Chondrocyte (in vitro differentiated cells): ENCODE measurements around the gene ZBTB1. TPM values are rescaled to one million over a fixed set of nuclear protein-coding genes. Genes with fewer than 3 reads are reported as not detected.

ENCODE experiments used
- DNase-seq: peaks from one replicate; pipeline ENCODE4 v3.0.0; 2021; ENCODE audit warnings: mixed read lengths, low spot score
- H3K27ac Mint-ChIP-seq: one replicate; pipeline ENCODE4 v1.8.0; 2021; ENCODE audit warnings: mild to moderate bottlenecking, moderate library complexity, mixed read lengths; ENCODE audit not compliant: unreplicated experiment
- H3K27me3 Mint-ChIP-seq: 2 replicates; pipeline ENCODE4 v1.8.0; 2021; ENCODE audit warnings: low read depth, mixed read lengths
- H3K36me3 Mint-ChIP-seq: 2 replicates; pipeline ENCODE4 v1.8.0; 2021; ENCODE audit warnings: low read depth, mixed read lengths
- H3K4me1 Mint-ChIP-seq: 2 replicates; pipeline ENCODE4 v1.8.0; 2021; ENCODE audit warnings: low read depth, mild to moderate bottlenecking, mixed read lengths
- H3K4me3 Mint-ChIP-seq: one replicate; pipeline ENCODE4 v1.8.0; 2021; ENCODE audit warnings: mild to moderate bottlenecking, moderate library complexity, mixed read lengths; ENCODE audit not compliant: unreplicated experiment
- H3K9me3 Mint-ChIP-seq: 2 replicates; pipeline ENCODE4 v1.8.0; 2021; ENCODE audit warnings: low read depth, mixed read lengths
- total RNA-seq: library from RNA; stranded (reverse); gene quantifications from 3 replicates; pipeline ENCODE4 v1.2.1, GENCODE V29; 2021
- TF ChIP-seq, protein P1 (sequence below): fragments of 200-600 bp; sonication (generic); IDR thresholded peaks from 2 replicates; pipeline ENCODE4 v1.5.0; 2021; ENCODE audit warnings: antibody characterized with exemption, mild to moderate bottlenecking, moderate library complexity

The ZBTB1 gene
- total RNA-seq, 1 donor from 2014 or later = 49.3 TPM

- TF ChIP-seq, protein P1, sequence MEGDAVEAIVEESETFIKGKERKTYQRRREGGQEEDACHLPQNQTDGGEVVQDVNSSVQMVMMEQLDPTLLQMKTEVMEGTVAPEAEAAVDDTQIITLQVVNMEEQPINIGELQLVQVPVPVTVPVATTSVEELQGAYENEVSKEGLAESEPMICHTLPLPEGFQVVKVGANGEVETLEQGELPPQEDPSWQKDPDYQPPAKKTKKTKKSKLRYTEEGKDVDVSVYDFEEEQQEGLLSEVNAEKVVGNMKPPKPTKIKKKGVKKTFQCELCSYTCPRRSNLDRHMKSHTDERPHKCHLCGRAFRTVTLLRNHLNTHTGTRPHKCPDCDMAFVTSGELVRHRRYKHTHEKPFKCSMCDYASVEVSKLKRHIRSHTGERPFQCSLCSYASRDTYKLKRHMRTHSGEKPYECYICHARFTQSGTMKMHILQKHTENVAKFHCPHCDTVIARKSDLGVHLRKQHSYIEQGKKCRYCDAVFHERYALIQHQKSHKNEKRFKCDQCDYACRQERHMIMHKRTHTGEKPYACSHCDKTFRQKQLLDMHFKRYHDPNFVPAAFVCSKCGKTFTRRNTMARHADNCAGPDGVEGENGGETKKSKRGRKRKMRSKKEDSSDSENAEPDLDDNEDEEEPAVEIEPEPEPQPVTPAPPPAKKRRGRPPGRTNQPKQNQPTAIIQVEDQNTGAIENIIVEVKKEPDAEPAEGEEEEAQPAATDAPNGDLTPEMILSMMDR = no peak
- H3K36me3 Mint-ChIP-seq = no peaks in the 10 kb centered on the region
- no peak for DNase-seq
- H3K9me3 Mint-ChIP-seq = no peaks in the 10 kb centered on the region
- H3K27ac Mint-ChIP-seq = no peak overlapping the region
- H3K4me3 Mint-ChIP-seq = no peak overlapping the region
- no peaks in the 10 kb centered on the region for H3K27me3 Mint-ChIP-seq
- H3K4me1 Mint-ChIP-seq = peaks cover 14% of the 10 kb centered on the region
Measured at GRCh38 chr14:64467566-64467965, 37.0 kb upstream of the ZBTB1 start.

DNA sequence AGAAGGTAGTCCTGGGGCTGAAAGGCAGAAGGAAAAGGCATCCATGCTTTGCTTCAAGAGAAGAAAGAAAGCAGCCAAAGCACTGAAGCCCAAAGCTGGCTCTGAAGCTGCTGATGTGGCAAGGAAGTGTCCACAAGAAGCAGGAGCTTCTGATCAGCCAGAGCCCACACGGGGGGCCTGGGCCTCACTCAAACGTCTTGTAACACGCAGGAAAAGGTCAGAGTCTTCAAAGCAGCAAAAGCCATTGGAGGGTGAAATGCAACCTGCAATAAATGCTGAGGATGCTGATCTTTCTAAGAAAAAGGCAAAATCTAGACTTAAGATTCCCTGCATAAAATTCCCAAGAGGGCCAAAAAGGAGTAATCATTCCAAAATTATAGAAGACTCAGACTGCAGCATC lies 36.1 kb upstream of the ZBTB1 start:
- no peaks in the 10 kb centered on the region for H3K27me3 Mint-ChIP-seq
- H3K27ac Mint-ChIP-seq = no peak overlapping the region
- no peak overlapping the region for H3K4me3 Mint-ChIP-seq
- DNase-seq = no peak
- no peaks in the 10 kb centered on the region for H3K36me3 Mint-ChIP-seq
- H3K9me3 Mint-ChIP-seq = no peaks in the 10 kb centered on the region
- TF ChIP-seq, protein P1 = no peak
- peaks cover 14% of the 10 kb centered on the region for H3K4me1 Mint-ChIP-seq

- H3K4me1 Mint-ChIP-seq = peaks cover 2% of the 10 kb centered on the region
- H3K27ac Mint-ChIP-seq = no peak overlapping the region
- no peaks in the 10 kb centered on the region for H3K27me3 Mint-ChIP-seq
- H3K4me3 Mint-ChIP-seq = no peak overlapping the region
- TF ChIP-seq, protein P1 = no peak
- H3K36me3 Mint-ChIP-seq = no peaks in the 10 kb centered on the region
- DNase-seq = no peak
- H3K9me3 Mint-ChIP-seq = no peaks in the 10 kb centered on the region
Measured at GRCh38 chr14:64474041-64474440, 30.5 kb upstream of the ZBTB1 start.

GRCh38 chr14:64474698-64475097 lies 29.9 kb upstream of the ZBTB1 start:
- TF ChIP-seq, protein P1 = no peak

GRCh38 chr14:64475585-64476273 lies 28.8 kb upstream of the ZBTB1 start:
- no peak overlapping the region for H3K4me3 Mint-ChIP-seq
- H3K9me3 Mint-ChIP-seq = no peaks in the 10 kb centered on the region
- no peaks in the 10 kb centered on the region for H3K36me3 Mint-ChIP-seq
- TF ChIP-seq, protein P1 = no peak
- H3K4me1 Mint-ChIP-seq = peaks cover 2% of the 10 kb centered on the region
- DNase-seq = no peak
- no peaks in the 10 kb centered on the region for H3K27me3 Mint-ChIP-seq
- H3K27ac Mint-ChIP-seq = no peak overlapping the region

More at GRCh38 chr14:64474698-64475097, 29.9 kb upstream of the ZBTB1 start:
- no peak overlapping the region for H3K4me3 Mint-ChIP-seq
- H3K27me3 Mint-ChIP-seq = no peaks in the 10 kb centered on the region
- no peak overlapping the region for H3K27ac Mint-ChIP-seq
- peaks cover 2% of the 10 kb centered on the region for H3K4me1 Mint-ChIP-seq
- no peak for DNase-seq
- no peaks in the 10 kb centered on the region for H3K36me3 Mint-ChIP-seq
- H3K9me3 Mint-ChIP-seq = no peaks in the 10 kb centered on the region
